T-helper 2 cell (primary cell): ENCODE data around the gene LRP1B.

Source experiments
- DNase-seq, 5 experiments: peaks; one replicate each; pipeline versions ENCODE4 v3.0.0 to v3.0.0-alpha.2; 2012 to 2022

Gene LRP1B

GRCh38 chr2:141063406-141063805 is 1067.4 kb downstream of the LRP1B start:
- no peak for DNase-seq

DNA sequence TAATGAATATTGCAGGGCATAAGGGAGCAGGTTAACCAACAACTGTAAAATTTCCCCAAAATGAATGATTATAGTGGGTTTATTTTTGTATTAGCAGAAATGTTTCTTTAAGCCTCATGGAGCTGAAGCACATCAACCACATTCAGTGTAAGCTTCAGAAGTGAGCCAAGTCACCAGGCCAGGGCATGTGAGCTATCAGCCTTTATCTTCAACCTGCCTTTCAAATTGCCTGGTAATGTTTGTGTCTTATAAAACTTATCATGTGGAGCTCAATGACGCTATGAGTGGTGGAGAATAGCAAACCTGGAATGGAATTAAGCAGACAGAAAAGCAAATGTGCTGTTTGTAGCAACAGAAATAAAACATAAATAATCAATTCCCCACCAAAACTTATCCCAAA is 1068.4 kb downstream of the LRP1B start:
- DNase-seq, result no peak

DNA sequence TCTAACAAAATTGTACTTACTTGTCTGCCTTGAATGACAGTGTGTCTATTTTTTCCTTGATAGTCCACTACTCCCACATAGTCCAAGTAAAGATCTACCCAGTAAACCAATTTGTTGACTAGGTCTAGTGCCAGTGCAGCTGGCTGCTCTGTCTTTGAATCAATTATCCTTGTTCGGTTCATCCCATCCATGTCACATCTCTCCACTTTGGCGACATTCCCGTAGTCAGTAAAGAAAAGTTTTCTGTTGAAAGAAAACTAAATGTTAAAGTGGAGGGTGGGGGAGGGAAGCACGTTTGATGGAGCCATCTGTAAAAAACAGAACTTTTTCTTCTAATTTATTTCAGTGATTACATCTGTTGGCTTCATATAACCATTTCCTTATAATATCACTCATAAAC is 1068.8 kb downstream of the LRP1B start:
- no peak for DNase-seq

DNA sequence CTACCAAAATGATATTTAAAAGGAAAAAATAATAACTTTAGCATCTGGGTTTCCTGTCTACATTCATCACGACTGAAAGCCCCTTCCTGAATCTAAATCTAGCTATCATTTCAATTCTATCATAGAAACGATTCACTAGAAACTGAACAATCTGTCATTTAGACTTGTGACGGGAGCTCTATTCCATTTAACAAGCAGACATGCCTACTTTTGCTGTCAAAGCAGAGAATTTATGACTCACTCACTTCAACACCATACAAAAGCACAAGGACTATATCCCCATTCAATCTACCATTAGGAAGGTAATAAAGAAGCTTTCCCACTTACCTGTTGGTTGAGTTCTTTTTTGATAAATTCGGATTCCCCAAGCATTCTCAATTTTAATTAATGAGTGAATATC is 1072.3 kb downstream of the LRP1B start:
- no peak for DNase-seq

- no peak for DNase-seq
Measured at GRCh38 chr2:141055531-141055930, 1075.3 kb downstream of the LRP1B start.

DNA sequence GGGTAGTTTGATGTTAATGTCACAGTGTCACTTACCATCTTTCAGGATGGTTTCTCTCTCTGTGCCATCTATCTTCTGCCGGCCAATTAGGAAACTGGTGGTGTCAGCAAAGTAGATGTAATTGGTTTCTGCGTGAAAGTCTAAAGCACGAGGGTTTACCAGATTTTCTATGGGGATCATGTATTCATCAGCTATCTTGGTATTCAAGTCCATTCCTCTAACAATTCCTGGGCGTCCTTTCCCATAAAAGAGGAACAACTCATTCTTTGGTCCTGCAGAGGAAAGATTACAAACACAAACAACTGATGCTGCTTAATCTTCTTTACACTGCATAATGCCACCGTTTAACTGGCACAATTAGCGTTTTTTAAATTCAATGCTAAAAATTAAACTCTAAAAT is 1081.9 kb downstream of the LRP1B start:
- DNase-seq, result no peak

- no peak for DNase-seq
Measured at GRCh38 chr2:141041281-141041680, 1089.5 kb downstream of the LRP1B start.

DNA sequence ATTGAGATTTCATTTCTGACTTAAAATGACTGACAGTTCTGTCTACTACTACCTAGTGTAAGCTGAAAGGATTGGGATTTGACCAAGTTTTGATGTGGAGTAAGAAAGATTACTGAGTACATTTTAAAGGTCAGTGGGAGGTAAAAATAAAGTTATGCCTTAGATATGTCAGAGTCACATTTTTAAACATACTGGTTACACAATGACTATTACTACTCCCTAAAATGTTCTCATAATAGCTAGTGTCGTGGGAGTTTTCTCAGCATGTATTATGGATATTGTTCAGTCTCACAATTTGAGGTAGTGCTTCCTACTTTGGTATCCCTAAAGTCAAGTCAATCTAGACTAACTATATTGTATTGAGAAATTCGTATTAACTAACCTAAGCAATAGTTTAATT is 1092.5 kb downstream of the LRP1B start:
- DNase-seq, result no peak

DNA sequence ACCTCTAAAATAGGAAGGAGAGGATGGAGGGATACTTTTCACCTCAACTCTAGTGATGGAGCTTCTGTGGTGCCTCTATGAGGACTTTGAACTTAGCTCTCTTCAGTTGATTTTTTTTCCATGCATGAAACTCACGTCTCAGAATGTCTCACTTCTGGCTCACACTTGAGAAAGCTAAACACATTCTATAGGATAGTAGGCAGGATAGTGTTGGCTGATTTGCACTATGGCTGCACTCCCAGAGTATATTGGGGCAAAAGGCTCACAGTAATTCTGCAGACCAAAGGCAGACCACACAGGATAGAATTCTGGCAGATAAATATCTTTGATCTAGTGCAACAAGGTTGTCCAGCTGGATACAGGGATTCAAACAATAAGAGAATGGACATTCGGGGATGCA is 1093.5 kb downstream of the LRP1B start:
- DNase-seq, result no peak

GRCh38 chr2:141035846-141036420 is 1094.9 kb downstream of the LRP1B start:
- no peak for DNase-seq

DNA sequence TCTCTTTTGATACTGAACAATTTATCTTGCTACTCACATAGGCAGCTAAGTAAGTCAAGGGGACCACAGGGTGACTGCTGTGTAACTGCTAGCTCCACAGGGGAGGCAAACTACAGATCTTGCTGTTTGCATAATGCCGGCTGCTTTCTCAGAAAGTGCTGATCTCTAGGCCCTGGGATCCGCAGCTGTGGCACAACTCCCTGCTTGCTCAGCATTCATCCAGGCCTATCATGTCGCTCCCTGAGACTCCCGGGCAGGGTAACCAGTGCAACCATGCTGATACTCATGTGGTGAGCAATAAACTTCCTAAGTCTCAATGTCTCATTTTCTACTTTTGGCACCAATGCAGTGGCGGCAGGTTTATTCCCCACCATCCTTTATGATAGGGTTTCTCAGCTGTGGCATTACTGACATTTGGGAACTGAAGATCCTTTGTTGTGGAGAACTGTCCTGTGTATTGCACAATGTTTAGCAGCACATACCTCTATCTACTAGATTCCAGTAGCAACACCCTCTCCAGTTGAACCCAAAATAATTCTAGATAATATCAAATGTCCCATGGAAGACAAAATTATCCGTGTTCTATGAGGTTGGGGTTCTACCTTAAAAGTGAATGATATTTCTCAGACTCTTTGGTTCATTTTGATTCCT is 1101.3 kb downstream of the LRP1B start:
- DNase-seq, result no peak

DNA sequence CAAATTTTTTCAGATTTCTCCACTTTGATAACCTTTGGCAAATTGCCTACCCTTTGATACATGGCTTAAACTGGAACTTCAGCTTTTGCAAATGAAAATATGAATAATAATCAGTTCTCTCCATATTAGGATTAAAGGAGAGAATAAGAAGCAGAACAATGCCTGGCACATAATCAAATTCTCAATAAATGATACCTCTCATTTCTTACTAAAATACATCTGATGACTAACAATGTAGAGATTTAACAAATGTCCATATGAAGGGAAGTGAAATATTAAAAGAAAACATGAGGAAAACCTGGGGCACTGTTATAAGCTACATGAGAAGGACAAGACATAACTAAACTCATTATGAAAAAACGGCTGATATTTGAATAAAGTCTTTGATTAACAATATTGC is 1103.6 kb downstream of the LRP1B start:
- no peak for DNase-seq

GRCh38 chr2:141021611-141022010 is 1109.2 kb downstream of the LRP1B start:
- no peak for DNase-seq

- DNase-seq, result no peak
Measured at GRCh38 chr2:141021109-141021508, 1109.7 kb downstream of the LRP1B start.

- DNase-seq, result no peak
Measured at GRCh38 chr2:141020346-141020745, 1110.5 kb downstream of the LRP1B start.

DNA sequence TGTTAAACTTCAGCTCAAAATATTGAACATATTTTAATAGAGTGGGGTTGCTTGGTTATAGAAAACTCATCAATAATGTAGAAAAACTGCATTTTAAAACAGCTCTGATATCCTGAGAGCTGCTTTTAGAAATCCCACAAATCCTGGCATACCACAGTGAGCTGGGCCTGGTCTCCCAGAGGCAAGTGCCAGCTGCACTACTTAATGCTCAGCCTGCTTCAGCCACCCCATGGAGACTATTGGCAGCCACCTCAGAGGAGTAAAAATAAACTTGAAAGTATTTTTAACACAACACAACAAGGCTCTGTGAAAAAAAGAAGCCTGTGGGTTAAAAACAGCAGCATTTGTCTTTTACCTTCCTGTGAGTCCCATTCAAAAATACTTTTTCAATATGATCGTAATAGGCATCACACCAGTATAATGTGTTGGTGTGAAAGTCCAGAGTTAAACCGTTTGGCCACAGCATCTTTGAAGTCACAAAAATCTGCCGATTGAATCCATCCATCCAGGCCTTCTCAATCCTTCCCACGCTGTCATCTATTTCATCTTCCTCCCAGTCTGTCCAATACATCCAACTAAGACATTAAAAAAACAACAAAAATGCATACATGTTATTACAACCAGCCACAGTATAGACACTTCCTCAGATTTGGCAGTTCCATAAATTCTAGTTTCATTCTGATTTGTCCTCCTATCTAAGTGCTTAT is 1115.3 kb downstream of the LRP1B start:
- DNase-seq, result no peak

DNA sequence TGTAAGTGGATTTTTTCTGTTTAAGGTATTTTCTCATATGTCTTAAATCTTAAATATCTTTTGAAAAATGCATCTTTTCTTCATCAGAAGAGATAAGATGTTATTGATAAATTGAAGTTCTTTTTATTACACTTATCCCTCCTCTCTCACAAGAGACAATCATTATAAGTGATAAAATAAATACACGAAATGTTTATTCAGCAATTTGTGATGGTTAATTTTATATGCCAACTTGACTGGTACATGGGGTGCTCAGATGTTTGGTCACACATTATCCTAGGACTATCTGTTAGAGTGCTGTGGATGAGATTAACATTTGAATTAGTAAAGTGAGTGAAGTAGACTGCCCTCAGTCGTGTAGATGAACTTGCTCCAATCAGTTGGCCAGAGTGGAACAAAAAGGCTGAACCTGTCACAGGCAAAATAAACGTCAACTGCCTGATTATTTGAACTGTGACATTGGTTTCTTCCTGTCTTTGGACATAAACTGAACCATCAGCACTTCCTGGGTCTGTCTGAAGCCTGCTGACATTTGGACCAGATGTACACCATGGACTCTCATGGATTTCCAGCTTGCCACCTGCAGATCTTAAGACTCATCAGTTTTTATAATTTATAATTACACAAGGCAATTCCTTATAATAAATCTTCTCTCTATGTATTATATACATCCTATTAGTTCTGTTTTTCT is 1126.7 kb downstream of the LRP1B start:
- no peak for DNase-seq

DNA sequence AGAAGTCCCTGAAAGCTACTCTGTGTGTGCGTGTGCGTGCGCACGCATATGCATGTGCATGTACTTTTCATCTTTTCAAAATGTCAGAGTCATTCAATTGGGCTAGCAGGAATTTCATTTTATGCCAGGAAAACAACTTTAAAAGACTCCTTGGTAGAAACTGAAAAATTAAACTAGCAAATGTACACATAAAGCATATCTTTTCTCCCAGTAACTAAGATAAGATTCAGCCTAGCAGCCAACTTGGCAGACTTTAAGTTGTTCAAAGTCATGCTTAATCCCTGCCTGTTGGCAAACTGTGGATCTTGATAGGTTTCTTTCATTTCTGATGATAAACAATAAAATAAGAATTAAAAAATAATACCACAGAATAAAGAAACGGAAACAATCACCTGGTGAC is 1129.1 kb downstream of the LRP1B start:
- DNase-seq, result no peak

GRCh38 chr2:140998577-140998976 is 1132.2 kb downstream of the LRP1B start:
- no peak for DNase-seq

- DNase-seq, result no peak
Measured at GRCh38 chr2:140998017-140998416, 1132.8 kb downstream of the LRP1B start.

- DNase-seq, result no peak
Measured at GRCh38 chr2:140994856-140995255, 1136.0 kb downstream of the LRP1B start.

DNA sequence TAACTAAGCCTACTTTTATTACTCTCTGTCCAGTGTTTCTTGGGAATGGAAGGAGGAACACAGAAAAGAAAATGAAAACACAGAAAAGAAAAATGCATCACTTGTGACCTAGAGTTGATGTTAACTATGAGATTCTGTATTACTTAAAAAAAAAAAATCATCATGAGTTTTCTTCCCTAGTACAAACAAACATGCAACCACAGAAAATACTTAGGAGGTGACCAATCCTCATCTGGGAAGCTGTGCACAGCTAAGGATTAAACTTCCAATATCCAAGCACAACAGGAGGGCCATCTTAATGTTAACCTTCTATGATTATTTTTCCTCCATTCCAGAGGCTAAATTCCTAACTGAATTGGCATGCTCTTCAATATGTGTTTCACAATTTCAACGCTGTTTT is 1140.4 kb downstream of the LRP1B start:
- DNase-seq, result no peak

DNA sequence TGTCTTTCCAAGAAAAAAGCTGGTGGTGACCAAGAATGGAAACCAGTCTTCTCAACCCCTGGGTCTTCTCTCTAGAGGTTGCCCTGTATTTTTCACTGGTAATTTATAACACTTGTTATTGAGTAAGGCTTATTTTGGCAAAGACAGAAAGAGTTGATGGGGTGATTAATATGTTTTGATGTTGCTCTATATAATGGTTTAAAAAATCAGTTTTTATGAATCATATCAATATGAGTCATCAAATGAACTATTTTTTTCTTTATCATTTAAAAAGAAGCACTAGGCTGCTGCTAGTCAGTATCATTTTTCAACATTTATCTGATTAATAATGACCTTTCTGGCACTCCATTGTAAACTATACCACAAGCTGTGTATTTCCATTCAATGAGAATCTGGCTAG is 1142.2 kb downstream of the LRP1B start:
- no peak for DNase-seq

DNA sequence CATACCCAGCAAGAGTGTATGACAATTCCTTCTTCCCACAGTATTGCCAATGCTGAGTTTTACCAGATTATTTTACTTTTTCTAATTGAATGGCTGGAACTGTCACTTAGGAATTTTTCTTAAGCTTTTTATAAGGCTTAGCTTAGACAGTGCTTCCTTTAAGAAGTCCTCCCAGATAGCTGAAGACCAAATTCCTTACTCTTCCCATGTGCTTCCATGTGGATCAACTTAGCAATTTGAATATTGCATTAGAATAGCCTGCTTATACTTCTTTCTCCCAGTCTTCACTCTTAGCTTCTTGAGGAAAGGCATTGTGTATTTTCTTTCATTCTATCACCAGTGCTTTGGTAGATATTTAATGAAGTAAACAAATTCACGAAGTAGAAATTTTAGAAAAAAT is 1144.4 kb downstream of the LRP1B start:
- no peak for DNase-seq
